Measurements from ENCODE around the gene CSF1.

DNA sequence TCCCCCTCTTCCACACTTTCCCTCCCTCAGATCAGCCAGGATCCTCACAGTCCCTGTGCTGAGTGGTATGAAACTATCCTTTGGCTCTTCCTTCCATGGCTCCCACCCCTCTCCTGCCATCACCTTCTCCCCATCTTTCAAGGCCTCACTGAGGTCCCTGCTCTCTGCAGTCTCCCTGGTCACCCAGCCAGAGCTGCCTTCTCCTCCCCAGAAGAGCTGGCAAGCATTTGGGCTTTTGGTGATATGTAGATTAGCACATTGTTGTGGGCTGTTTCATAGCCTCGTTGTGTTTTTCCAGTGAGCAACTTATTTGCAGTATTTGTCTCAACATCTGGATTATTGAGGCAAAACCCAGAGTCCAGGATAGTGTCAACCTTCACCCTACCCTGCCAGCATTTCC, 2.2 kb downstream of the CSF1 start:
- TF ChIP-seq, protein P1, sequence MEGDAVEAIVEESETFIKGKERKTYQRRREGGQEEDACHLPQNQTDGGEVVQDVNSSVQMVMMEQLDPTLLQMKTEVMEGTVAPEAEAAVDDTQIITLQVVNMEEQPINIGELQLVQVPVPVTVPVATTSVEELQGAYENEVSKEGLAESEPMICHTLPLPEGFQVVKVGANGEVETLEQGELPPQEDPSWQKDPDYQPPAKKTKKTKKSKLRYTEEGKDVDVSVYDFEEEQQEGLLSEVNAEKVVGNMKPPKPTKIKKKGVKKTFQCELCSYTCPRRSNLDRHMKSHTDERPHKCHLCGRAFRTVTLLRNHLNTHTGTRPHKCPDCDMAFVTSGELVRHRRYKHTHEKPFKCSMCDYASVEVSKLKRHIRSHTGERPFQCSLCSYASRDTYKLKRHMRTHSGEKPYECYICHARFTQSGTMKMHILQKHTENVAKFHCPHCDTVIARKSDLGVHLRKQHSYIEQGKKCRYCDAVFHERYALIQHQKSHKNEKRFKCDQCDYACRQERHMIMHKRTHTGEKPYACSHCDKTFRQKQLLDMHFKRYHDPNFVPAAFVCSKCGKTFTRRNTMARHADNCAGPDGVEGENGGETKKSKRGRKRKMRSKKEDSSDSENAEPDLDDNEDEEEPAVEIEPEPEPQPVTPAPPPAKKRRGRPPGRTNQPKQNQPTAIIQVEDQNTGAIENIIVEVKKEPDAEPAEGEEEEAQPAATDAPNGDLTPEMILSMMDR (IDR thresholded peaks at IDR 0.05): no peak
- TF ChIP-seq POLR2A (IDR thresholded peaks at IDR 0.05): no peak
